GM19463 (cell line): ENCODE measurements around the gene UBE2F.

Experiments
- ATAC-seq: cut with Tn5 transposase; IDR thresholded peaks from one replicate; pipeline ENCODE4 v1.9.1; 2021; ENCODE audit warnings: mild to moderate bottlenecking, moderate library complexity; ENCODE audit not compliant: unreplicated experiment

The UBE2F gene

GRCh38 chr2:238069021-238069709, 102.4 kb downstream of the UBE2F start:
- no peak for ATAC-seq

GRCh38 chr2:238069877-238070276, 103.1 kb downstream of the UBE2F start:
- ATAC-seq: no peak

- ATAC-seq: no peak
These were observed 108.6 kb downstream of the UBE2F start for GRCh38 chr2:238075397-238075796.

- no peak for ATAC-seq
These were observed 110.5 kb downstream of the UBE2F start for GRCh38 chr2:238077292-238077691.

- no peak for ATAC-seq
These were observed 113.1 kb downstream of the UBE2F start for GRCh38 chr2:238079874-238080327.

GRCh38 chr2:238080518-238080917, 113.7 kb downstream of the UBE2F start:
- ATAC-seq: no peak

- no peak for ATAC-seq
These were observed 114.3 kb downstream of the UBE2F start for GRCh38 chr2:238081150-238081549.

GRCh38 chr2:238081561-238081960, 114.7 kb downstream of the UBE2F start:
- ATAC-seq: no peak

- ATAC-seq: no peak
These were observed 115.3 kb downstream of the UBE2F start for GRCh38 chr2:238082151-238082550.

GRCh38 chr2:238082827-238083226, 116.0 kb downstream of the UBE2F start:
- no peak for ATAC-seq

- no peak for ATAC-seq
These were observed 117.1 kb downstream of the UBE2F start for GRCh38 chr2:238083919-238084318.

- ATAC-seq: no peak
These were observed 117.9 kb downstream of the UBE2F start for GRCh38 chr2:238084761-238085160.

- no peak for ATAC-seq
These were observed 119.1 kb downstream of the UBE2F start for GRCh38 chr2:238085899-238086298.

- ATAC-seq: no peak
These were observed 120.4 kb downstream of the UBE2F start for GRCh38 chr2:238087211-238087610.

GRCh38 chr2:238090887-238091286, 124.1 kb downstream of the UBE2F start:
- ATAC-seq: no peak

GRCh38 chr2:238091436-238092060, 124.7 kb downstream of the UBE2F start:
- no peak for ATAC-seq
